Measurements from ENCODE around the gene ANO6. TPM values are rescaled to one million over a fixed set of nuclear protein-coding genes. Genes with fewer than 3 reads are reported as not detected.

ANO6 gene
- total RNA-seq, 1 experiment from 2014 or later: 59.3 TPM

GRCh38 chr12:45279931-45280830 is 64.3 kb downstream of the ANO6 start:
- Histone ChIP-seq H3K4me1 (ENCODE audit: insufficient read depth, low read length, poor library complexity, severe bottlenecking) (peaks cover 22% of the 10 kb centered on the region), H3K4me3 (ENCODE audit: low read depth, low read length, poor library complexity, severe bottlenecking) (no peak overlapping the region), H3K36me3 (ENCODE audit: insufficient read depth, low read length, poor library complexity, severe bottlenecking) (no peaks in the 10 kb centered on the region), H3K27me3 (replicated peaks; ENCODE audit: insufficient read depth, low read depth, low read length, poor library complexity) (no peaks in the 10 kb centered on the region), H3K27ac (ENCODE audit: low read depth, low read length, poor library complexity, severe bottlenecking) (no peak overlapping the region), H3K9me3 (ENCODE audit: low read depth, low read length, poor library complexity, severe bottlenecking) (no peaks in the 10 kb centered on the region)
- BruUV-seq (replicated peaks): no TSS peak
- intact Hi-C loops (cut with micrococcal nuclease; ENCODE audit: unreplicated experiment): no loop called here
- ChIA-PET POLR2A (ENCODE audit: low non-redundant PET) (no interaction called here), CTCF (no interaction called here)
- TF ChIP-seq CTCF (conservative IDR thresholded peaks at IDR 0.05; ENCODE audit: low read depth, low read length): no peak
- TF ChIP-seq EZH2 (IDR thresholded peaks at IDR 0.05; ENCODE audit: borderline replicate concordance, low read depth, low read length, poor library complexity, severe bottlenecking): no peak
- no peak for DNase-seq (ENCODE audit: low spot score)

GRCh38 chr12:45281994-45282393 is 66.1 kb downstream of the ANO6 start:
- CTCF ChIA-PET: no interaction called here

GRCh38 chr12:45282411-45282810 is 66.5 kb downstream of the ANO6 start:
- no peaks in the 10 kb centered on the region for H3K27me3 ChIP-seq (replicated peaks; ENCODE audit: insufficient read depth, low read depth, low read length, poor library complexity)
- H3K27ac ChIP-seq (ENCODE audit: low read depth, low read length, poor library complexity, severe bottlenecking): no peak overlapping the region
- intact Hi-C loops (cut with micrococcal nuclease; ENCODE audit: unreplicated experiment): no loop called here
- TF ChIP-seq CTCF (conservative IDR thresholded peaks at IDR 0.05; ENCODE audit: low read depth, low read length) (no peak), EZH2 (IDR thresholded peaks at IDR 0.05; ENCODE audit: borderline replicate concordance, low read depth, low read length, poor library complexity, severe bottlenecking) (no peak)
- no peak overlapping the region for H3K4me3 ChIP-seq (ENCODE audit: low read depth, low read length, poor library complexity, severe bottlenecking)
- peaks cover 21% of the 10 kb centered on the region for H3K4me1 ChIP-seq (ENCODE audit: insufficient read depth, low read length, poor library complexity, severe bottlenecking)
- CTCF ChIA-PET: no interaction called here
- BruUV-seq (replicated peaks): no TSS peak
- H3K36me3 ChIP-seq (ENCODE audit: insufficient read depth, low read length, poor library complexity, severe bottlenecking): no peaks in the 10 kb centered on the region
- no peak for DNase-seq (ENCODE audit: low spot score)
- no peaks in the 10 kb centered on the region for H3K9me3 ChIP-seq (ENCODE audit: low read depth, low read length, poor library complexity, severe bottlenecking)
- POLR2A ChIA-PET (ENCODE audit: low non-redundant PET): no interaction called here

More at GRCh38 chr12:45281994-45282393, 66.1 kb downstream of the ANO6 start:
- no peaks in the 10 kb centered on the region for H3K36me3 ChIP-seq (ENCODE audit: insufficient read depth, low read length, poor library complexity, severe bottlenecking)
- no peak overlapping the region for H3K4me3 ChIP-seq (ENCODE audit: low read depth, low read length, poor library complexity, severe bottlenecking)
- no TSS peak for BruUV-seq (replicated peaks)
- no peaks in the 10 kb centered on the region for H3K9me3 ChIP-seq (ENCODE audit: low read depth, low read length, poor library complexity, severe bottlenecking)
- peaks cover 21% of the 10 kb centered on the region for H3K4me1 ChIP-seq (ENCODE audit: insufficient read depth, low read length, poor library complexity, severe bottlenecking)
- H3K27ac ChIP-seq (ENCODE audit: low read depth, low read length, poor library complexity, severe bottlenecking): no peak overlapping the region
- no peaks in the 10 kb centered on the region for H3K27me3 ChIP-seq (replicated peaks; ENCODE audit: insufficient read depth, low read depth, low read length, poor library complexity)
- POLR2A ChIA-PET (ENCODE audit: low non-redundant PET): no interaction called here
- DNase-seq (ENCODE audit: low spot score): no peak
- intact Hi-C loops (cut with micrococcal nuclease; ENCODE audit: unreplicated experiment): no loop called here
- TF ChIP-seq EZH2 (IDR thresholded peaks at IDR 0.05; ENCODE audit: borderline replicate concordance, low read depth, low read length, poor library complexity, severe bottlenecking): no peak
- TF ChIP-seq CTCF (conservative IDR thresholded peaks at IDR 0.05; ENCODE audit: low read depth, low read length): no peak
